ENCODE measurements around the gene AIRE. TPM values are rescaled to one million over a fixed set of nuclear protein-coding genes. Genes with fewer than 3 reads are reported as not detected.
A peak's percentile ranks its signal among the peaks of the same experiment; 100 is the strongest.
"Not testable (repeated sequence)": the region's sequence is repeated elsewhere in the genome, so short reads cannot be mapped to it uniquely, and the experiment has no call there.

AIRE gene
- total RNA-seq (2012; rRNA removed) = 0.22 TPM in 1 of 2 replicates, not detected in the other

DNA sequence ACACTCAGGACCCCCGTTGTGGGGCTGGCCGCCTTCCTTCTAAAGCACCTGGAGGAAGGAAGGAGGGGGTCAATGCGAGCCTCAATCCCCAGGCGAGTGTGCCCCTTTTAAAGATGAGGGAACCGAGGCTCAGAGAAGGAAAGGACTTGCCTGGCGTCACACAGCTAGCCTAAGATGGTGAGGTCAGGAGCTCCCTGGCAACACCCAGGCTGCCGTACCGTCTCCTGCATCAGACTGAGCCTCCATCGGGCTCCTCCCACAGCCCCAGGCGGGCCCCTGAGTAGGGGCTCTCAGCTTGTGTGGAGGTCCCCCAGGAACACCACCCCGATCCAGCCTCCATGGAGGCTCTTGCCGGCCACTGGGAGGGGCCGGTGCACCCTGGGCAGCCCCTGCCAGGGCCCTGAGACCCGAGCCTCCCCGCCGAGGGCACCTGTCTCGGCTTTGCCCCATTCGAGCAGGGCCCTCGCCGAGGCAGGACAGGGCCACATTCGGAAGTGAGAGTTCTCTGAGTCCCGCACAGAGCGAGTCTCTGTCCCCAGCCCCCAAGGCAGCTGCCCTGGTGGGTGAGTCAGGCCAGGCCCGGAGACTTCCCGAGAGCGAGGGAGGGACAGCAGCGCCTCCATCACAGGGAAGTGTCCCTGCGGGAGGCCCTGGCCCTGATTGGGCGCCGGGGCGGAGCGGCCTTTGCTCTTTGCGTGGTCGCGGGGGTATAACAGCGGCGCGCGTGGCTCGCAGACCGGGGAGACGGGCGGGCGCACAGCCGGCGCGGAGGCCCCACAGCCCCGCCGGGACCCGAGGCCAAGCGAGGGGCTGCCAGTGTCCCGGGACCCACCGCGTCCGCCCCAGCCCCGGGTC, at the start of gene AIRE:
AIRE (plus strand) TSS at position 739 of the 855 bp plus-strand sequence. CDS start 131 bp downstream, outside the sequence.
- Histone ChIP-seq H3K4me1 (ENCODE audit: control insufficient read depth, insufficient read depth, low read length) (peaks cover 7% of the 10 kb centered on the region), H3K4me2 (ENCODE audit: low read length) (peak within 1 kb of the TSS; percentile 71), H3K9me3 (replicated peaks; ENCODE audit: low read length) (no peaks in the 10 kb centered on the region), H3K27me3 (ENCODE audit: control insufficient read depth, insufficient read depth, low read length) (peaks cover 26% of the 10 kb centered on the region), H3K4me3 (ENCODE audit: low read length) (peak within 1 kb of the TSS; percentile 47), H3K9ac (ENCODE audit: low read depth, low read length) (no peak within 1 kb of the TSS), H3K36me3 (ENCODE audit: insufficient read depth, low read length) (no peaks in the 10 kb centered on the region)

DNA sequence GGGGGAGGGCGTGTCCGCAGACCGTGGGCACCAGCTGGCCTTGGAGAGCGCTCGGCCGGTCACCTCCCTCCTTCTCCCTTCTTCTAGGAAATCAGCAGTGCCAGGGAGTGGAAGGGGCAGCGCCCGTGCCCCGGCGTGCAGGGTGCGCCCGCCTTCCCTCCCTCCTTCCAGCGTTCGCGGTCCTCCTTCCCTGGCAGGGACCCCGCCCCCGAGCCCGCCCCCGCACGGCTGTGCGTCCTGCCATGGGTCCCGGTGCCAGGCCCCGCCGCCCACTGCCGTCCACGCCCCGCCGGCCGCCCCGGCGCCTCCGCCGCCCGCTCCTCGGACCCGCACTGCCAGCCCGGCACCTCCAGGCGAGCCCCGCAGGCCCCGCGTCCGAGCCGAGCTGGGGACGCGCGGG, 45.3 kb upstream of the AIRE start:
- not testable (repeated sequence) for H3K4me2 ChIP-seq (ENCODE audit: low read length); H3K36me3 ChIP-seq (ENCODE audit: insufficient read depth, low read length); H3K27me3 ChIP-seq (ENCODE audit: control insufficient read depth, insufficient read depth, low read length); H3K9me3 ChIP-seq (replicated peaks; ENCODE audit: low read length); H3K4me3 ChIP-seq (ENCODE audit: low read length); H3K4me1 ChIP-seq (ENCODE audit: control insufficient read depth, insufficient read depth, low read length); H3K9ac ChIP-seq (ENCODE audit: low read depth, low read length)

GRCh38 chr21:44240842-44241241, 44.8 kb upstream of the AIRE start, which contains the start of gene ICOSLG:
ICOSLG (minus strand) TSS chr21:44240943; CDS start chr21:44240817, 126 bp downstream.
- H3K9ac ChIP-seq (ENCODE audit: low read depth, low read length); H3K9me3 ChIP-seq (replicated peaks; ENCODE audit: low read length); H3K27me3 ChIP-seq (ENCODE audit: control insufficient read depth, insufficient read depth, low read length); H3K4me1 ChIP-seq (ENCODE audit: control insufficient read depth, insufficient read depth, low read length); H3K4me2 ChIP-seq (ENCODE audit: low read length); H3K4me3 ChIP-seq (ENCODE audit: low read length); H3K36me3 ChIP-seq (ENCODE audit: insufficient read depth, low read length): not testable (repeated sequence)

DNA sequence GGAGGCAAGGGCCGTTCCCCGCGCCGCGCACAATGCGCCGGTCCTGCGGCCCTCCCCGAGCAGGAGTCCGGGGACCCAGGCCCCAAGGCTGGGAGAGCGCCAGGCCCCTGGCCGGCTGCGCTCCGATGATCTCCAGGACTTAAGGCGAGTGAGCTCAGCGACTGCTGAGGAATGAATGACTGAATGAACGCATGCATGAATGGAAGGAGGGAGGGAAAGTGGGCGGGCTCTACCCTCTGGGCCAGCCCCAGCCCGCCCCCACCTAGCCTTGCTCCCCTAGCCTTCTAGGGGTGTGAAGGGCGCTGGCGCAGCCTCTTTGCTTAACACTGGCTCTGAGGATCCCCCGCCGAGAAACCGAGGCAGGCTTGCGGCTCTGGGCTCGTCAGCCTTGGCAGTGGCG, 44.4 kb upstream of the AIRE start:
- not testable (repeated sequence) for H3K36me3 ChIP-seq (ENCODE audit: insufficient read depth, low read length); H3K4me2 ChIP-seq (ENCODE audit: low read length); H3K4me1 ChIP-seq (ENCODE audit: control insufficient read depth, insufficient read depth, low read length); H3K9ac ChIP-seq (ENCODE audit: low read depth, low read length); H3K4me3 ChIP-seq (ENCODE audit: low read length); H3K9me3 ChIP-seq (replicated peaks; ENCODE audit: low read length); H3K27me3 ChIP-seq (ENCODE audit: control insufficient read depth, insufficient read depth, low read length)

- not testable (repeated sequence) for H3K9me3 ChIP-seq (replicated peaks; ENCODE audit: low read length); H3K4me2 ChIP-seq (ENCODE audit: low read length); H3K36me3 ChIP-seq (ENCODE audit: insufficient read depth, low read length); H3K4me1 ChIP-seq (ENCODE audit: control insufficient read depth, insufficient read depth, low read length); H3K9ac ChIP-seq (ENCODE audit: low read depth, low read length); H3K27me3 ChIP-seq (ENCODE audit: control insufficient read depth, insufficient read depth, low read length); H3K4me3 ChIP-seq (ENCODE audit: low read length)
These were observed 41.7 kb upstream of the AIRE start for GRCh38 chr21:44243980-44244379.

DNA sequence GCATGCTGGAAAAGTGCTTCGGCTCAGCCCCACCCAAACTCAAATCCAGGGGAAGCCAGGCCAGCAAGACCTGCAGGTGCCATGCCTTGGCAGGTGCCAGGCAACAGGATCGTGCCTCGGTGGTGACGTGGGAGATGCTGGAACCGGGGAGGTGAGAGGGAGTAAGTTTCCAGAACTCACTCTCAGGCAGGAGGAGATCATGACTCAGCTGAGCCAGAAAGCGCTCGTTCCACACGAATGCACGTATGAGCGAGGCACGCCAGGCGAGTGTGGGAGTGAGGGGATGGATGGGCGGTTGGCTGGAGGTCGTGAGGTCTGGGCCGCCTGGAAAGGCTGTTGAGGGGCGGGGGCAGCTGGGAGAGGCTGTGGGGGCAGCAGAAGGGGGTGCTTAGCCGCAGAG, 37.8 kb upstream of the AIRE start:
- not testable (repeated sequence) for H3K9me3 ChIP-seq (replicated peaks; ENCODE audit: low read length); H3K4me2 ChIP-seq (ENCODE audit: low read length); H3K9ac ChIP-seq (ENCODE audit: low read depth, low read length); H3K36me3 ChIP-seq (ENCODE audit: insufficient read depth, low read length); H3K27me3 ChIP-seq (ENCODE audit: control insufficient read depth, insufficient read depth, low read length); H3K4me3 ChIP-seq (ENCODE audit: low read length); H3K4me1 ChIP-seq (ENCODE audit: control insufficient read depth, insufficient read depth, low read length)

DNA sequence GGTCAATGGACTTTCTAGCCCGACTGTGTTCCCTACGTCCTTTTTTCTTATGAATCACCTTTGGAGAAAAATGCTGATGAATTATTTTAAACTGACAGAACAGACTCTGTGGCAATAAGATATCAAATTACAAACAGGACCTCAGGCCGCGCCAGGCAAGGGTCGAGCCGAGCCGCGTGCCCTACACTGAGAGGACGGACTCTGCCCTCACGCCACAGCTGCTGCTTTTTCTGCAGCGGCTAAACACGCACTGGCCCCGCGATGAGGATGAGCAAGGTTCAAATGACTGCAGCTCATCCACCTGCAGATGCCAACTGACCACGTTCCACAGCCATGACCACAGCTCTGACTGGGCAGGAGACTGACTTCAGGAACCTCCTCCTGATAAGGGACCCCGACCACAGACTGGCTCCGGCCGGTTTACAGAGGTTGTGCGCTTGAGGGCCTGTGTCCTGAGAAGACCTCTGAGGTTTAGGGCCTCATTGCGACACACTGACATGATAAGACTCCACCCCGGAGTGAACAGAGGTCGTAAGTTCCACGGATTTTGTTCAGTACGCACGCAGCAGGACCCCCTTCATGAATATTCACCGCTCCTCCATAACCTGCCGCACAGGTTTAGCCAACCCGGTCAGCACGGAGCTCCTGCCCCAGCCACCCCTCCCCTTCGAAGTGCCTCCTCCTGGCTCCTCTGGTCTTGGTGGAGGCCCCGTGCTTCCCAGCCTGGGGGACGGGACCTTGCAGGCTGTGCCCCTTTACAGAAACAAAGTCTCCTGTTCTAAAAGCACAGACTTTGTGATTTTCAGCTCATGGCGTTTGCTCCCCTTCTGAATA, 36.3 kb upstream of the AIRE start:
- H3K9me3 ChIP-seq (replicated peaks; ENCODE audit: low read length); H3K9ac ChIP-seq (ENCODE audit: low read depth, low read length); H3K4me1 ChIP-seq (ENCODE audit: control insufficient read depth, insufficient read depth, low read length); H3K36me3 ChIP-seq (ENCODE audit: insufficient read depth, low read length); H3K4me3 ChIP-seq (ENCODE audit: low read length); H3K4me2 ChIP-seq (ENCODE audit: low read length); H3K27me3 ChIP-seq (ENCODE audit: control insufficient read depth, insufficient read depth, low read length): not testable (repeated sequence)

DNA sequence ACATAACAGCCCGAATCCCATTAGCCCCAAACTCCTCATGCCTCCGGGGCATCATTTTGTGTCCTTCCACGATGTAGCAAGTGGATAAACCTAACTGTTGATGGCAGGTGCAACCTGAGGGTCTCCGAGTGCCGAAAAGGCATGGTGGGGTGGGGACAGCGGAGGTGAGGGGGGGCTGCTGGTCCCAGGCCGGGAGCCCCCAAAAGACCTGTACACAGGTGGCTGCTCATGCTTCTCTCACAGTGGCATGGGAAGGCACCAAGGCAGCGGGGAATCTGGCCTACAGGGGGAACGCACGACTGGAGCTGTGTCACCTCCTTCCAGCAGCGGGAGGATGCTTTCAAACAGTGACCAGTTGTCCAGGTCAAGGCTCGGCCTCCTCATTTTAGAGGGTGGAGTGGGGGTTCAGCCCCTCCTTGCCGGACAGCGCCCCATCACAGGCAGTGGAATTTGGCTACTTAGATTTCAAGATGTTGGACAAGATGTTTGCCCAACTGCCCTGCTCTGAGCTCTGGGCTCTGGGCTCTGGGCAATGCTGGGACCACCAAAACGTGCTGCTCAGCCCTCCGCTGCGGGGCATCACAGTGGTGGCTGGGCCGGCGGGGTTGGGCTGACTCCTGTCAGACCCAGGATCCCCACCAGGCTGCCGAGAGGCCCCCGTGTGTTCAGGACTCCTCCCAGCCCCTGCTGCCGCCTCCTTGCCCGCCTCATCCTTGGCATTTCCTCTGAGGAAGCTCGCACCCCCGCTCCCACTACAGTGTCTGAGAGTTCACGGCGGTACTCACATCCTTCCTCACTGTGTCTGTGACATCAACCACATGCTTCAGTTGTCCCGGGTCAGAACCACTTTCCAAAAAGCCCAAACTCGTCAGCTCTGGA, 31.6 kb upstream of the AIRE start:
- Histone ChIP-seq H3K4me3 (ENCODE audit: low read length) (no peak overlapping the region), H3K36me3 (ENCODE audit: insufficient read depth, low read length) (no peaks in the 10 kb centered on the region), H3K4me1 (ENCODE audit: control insufficient read depth, insufficient read depth, low read length) (no peaks in the 10 kb centered on the region), H3K9me3 (replicated peaks; ENCODE audit: low read length) (no peaks in the 10 kb centered on the region), H3K4me2 (ENCODE audit: low read length) (no peak overlapping the region), H3K9ac (ENCODE audit: low read depth, low read length) (no peak overlapping the region), H3K27me3 (ENCODE audit: control insufficient read depth, insufficient read depth, low read length) (peaks cover 17% of the 10 kb centered on the region)

- H3K4me3 ChIP-seq (ENCODE audit: low read length) = no peak overlapping the region
- no peaks in the 10 kb centered on the region for H3K9me3 ChIP-seq (replicated peaks; ENCODE audit: low read length)
- H3K27me3 ChIP-seq (ENCODE audit: control insufficient read depth, insufficient read depth, low read length) = peaks cover 19% of the 10 kb centered on the region
- no peaks in the 10 kb centered on the region for H3K4me1 ChIP-seq (ENCODE audit: control insufficient read depth, insufficient read depth, low read length)
- no peak overlapping the region for H3K9ac ChIP-seq (ENCODE audit: low read depth, low read length)
- H3K36me3 ChIP-seq (ENCODE audit: insufficient read depth, low read length) = no peaks in the 10 kb centered on the region
- H3K4me2 ChIP-seq (ENCODE audit: low read length) = no peak overlapping the region
These were observed 30.1 kb upstream of the AIRE start for GRCh38 chr21:44255511-44255981.

GRCh38 chr21:44258056-44258725, 27.5 kb upstream of the AIRE start:
- peaks cover 19% of the 10 kb centered on the region for H3K27me3 ChIP-seq (ENCODE audit: control insufficient read depth, insufficient read depth, low read length)
- no peaks in the 10 kb centered on the region for H3K9me3 ChIP-seq (replicated peaks; ENCODE audit: low read length)
- no peaks in the 10 kb centered on the region for H3K36me3 ChIP-seq (ENCODE audit: insufficient read depth, low read length)
- H3K4me2 ChIP-seq (ENCODE audit: low read length) = no peak overlapping the region
- no peak overlapping the region for H3K9ac ChIP-seq (ENCODE audit: low read depth, low read length)
- no peak overlapping the region for H3K4me3 ChIP-seq (ENCODE audit: low read length)
- H3K4me1 ChIP-seq (ENCODE audit: control insufficient read depth, insufficient read depth, low read length) = no peaks in the 10 kb centered on the region

Measured in skeletal muscle satellite cell (primary cell).